ENCODE results near the gene FHIT. TPM values are rescaled to one million over a fixed set of nuclear protein-coding genes. Genes with fewer than 3 reads are reported as not detected.

The FHIT gene
- total and polyA plus RNA-seq, 8 donors = 1.8 to 10.6 (median 7.1) TPM

DNA sequence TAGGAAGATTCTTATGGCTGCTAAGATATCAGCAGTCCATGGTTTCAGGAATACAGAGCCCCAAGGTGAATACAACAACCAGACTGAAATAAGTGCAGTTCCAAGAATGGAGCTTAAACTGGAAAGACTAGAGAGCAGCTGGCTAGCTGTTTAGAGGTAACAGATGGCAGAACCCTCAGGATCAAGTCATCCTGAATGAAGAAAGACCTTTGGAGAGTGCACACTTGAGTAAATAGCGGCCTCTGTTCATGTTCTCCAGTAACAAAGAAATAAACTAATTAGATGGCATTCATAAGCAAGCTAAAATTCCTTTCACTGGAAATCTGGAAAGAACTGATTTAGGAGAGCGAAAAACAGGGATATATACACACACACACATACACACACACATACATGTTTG, 968.4 kb downstream of the FHIT start:
- H3K4me1 ChIP-seq = no peaks in the 10 kb centered on the region
- no peak overlapping the region for H3K27ac ChIP-seq
- TF ChIP-seq EP300 (IDR thresholded peaks at IDR 0.05) (no peak), POLR2AphosphoS5 (IDR thresholded peaks at IDR 0.05) (no peak), POLR2A (IDR thresholded peaks at IDR 0.05) (no peak)
- TF ChIP-seq, protein P1, sequence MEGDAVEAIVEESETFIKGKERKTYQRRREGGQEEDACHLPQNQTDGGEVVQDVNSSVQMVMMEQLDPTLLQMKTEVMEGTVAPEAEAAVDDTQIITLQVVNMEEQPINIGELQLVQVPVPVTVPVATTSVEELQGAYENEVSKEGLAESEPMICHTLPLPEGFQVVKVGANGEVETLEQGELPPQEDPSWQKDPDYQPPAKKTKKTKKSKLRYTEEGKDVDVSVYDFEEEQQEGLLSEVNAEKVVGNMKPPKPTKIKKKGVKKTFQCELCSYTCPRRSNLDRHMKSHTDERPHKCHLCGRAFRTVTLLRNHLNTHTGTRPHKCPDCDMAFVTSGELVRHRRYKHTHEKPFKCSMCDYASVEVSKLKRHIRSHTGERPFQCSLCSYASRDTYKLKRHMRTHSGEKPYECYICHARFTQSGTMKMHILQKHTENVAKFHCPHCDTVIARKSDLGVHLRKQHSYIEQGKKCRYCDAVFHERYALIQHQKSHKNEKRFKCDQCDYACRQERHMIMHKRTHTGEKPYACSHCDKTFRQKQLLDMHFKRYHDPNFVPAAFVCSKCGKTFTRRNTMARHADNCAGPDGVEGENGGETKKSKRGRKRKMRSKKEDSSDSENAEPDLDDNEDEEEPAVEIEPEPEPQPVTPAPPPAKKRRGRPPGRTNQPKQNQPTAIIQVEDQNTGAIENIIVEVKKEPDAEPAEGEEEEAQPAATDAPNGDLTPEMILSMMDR (IDR thresholded peaks at IDR 0.05) = no peak
- intact Hi-C loops (cut with DNase I; ENCODE audit: low total_unique reads) = no loop called here
- no peak for DNase-seq
- H3K27me3 ChIP-seq = no peaks in the 10 kb centered on the region
- no peaks in the 10 kb centered on the region for H3K9me3 ChIP-seq
- H3K4me3 ChIP-seq = no peak overlapping the region
- H3K36me3 ChIP-seq = no peaks in the 10 kb centered on the region
- WGBS, 5 donors = 54 to 94% (median 93%) methylated on average over 2 of the region's 2 CpGs

DNA sequence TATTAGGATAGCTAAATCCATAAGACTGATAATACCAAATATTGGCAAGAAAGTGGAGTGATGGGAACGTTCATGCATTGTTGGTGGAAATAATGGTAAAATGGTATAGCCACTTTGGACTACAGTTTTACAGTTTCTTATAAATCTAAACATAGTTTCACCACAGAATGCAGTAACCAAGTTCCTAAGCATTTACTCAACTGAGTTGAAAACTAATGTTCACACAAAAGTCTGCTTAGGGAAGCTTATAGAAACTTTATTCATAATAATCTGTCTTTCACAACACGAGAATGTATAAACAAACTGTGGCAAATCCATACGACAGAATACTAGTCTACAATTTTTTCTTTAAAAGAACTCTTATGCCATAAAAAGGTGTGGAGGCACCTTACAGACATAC, 969.3 kb downstream of the FHIT start:
- no peaks in the 10 kb centered on the region for H3K4me1 ChIP-seq
- no peak overlapping the region for H3K4me3 ChIP-seq
- intact Hi-C loops (cut with DNase I; ENCODE audit: low total_unique reads) = no loop called here
- TF ChIP-seq POLR2A (IDR thresholded peaks at IDR 0.05) = no peak
- TF ChIP-seq, protein P1 (IDR thresholded peaks at IDR 0.05) = no peak
- TF ChIP-seq POLR2AphosphoS5 (IDR thresholded peaks at IDR 0.05) = no peak
- TF ChIP-seq EP300 (IDR thresholded peaks at IDR 0.05) = no peak
- no peak overlapping the region for H3K27ac ChIP-seq
- no peaks in the 10 kb centered on the region for H3K27me3 ChIP-seq
- no peaks in the 10 kb centered on the region for H3K36me3 ChIP-seq
- no peak for DNase-seq
- H3K9me3 ChIP-seq = no peaks in the 10 kb centered on the region
- WGBS, 5 donors = 73 to 88% (median 83%) methylated on average over 3 of the region's 3 CpGs

DNA sequence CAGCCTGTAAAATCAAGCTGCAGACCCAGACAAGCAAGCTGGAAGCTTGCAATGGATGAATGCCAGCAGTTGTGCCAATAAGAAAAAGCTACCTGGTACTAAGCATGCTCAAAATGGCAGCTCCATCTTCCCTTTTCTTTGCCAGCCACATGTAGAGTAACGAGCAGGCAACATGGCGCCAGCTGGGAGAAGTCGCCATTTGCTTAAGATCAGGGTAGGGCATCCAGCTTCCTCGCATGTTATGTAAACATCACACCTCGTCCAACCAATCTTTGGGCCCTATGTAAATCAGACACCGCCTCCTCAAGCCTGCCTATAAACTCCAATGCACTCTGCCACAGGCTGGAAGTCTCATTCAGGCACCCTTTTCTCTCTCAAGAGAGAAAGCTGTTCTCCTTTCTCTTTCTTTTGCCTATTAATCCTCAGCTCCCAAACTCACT, 973.9 kb downstream of the FHIT start:
- Histone ChIP-seq H3K4me3 (no peak overlapping the region), H3K27me3 (no peaks in the 10 kb centered on the region), H3K9me3 (no peaks in the 10 kb centered on the region), H3K27ac (no peak overlapping the region), H3K36me3 (no peaks in the 10 kb centered on the region), H3K4me1 (no peaks in the 10 kb centered on the region)
- WGBS, 5 donors = 80 to 91% (median 85%) methylated on average over 6 of the region's 6 CpGs
- intact Hi-C loops (cut with DNase I; ENCODE audit: low total_unique reads) = no loop called here
- TF ChIP-seq POLR2AphosphoS5 (IDR thresholded peaks at IDR 0.05) (no peak), EP300 (IDR thresholded peaks at IDR 0.05) (no peak), POLR2A (IDR thresholded peaks at IDR 0.05) (no peak)
- TF ChIP-seq, protein P1 (IDR thresholded peaks at IDR 0.05) = no peak
- DNase-seq = peak in 1 of 2 donors; percentile 19

DNA sequence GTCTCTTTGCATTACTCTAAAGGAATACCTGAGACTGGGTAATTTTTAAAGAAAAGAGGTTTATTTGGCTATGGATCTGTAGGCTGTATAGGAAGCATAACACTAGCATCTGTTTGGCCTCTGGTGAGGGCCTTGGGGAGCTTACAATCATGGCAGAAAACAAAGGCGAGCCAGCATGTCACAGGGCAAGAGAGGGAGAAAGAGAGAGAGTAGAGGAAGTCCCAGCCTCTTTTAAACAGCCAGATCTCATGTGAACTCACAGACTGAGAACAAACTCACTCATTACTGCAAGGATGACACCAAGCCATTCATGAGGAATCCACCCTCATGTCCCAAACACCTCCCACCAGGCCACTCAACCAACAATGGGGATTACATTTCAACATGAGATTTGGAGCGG, 974.6 kb downstream of the FHIT start:
- H3K9me3 ChIP-seq = no peaks in the 10 kb centered on the region
- no peaks in the 10 kb centered on the region for H3K27me3 ChIP-seq
- TF ChIP-seq, protein P1 (IDR thresholded peaks at IDR 0.05) = no peak
- TF ChIP-seq POLR2AphosphoS5 (IDR thresholded peaks at IDR 0.05) (no peak), EP300 (IDR thresholded peaks at IDR 0.05) (no peak), POLR2A (IDR thresholded peaks at IDR 0.05) (no peak)
- intact Hi-C loops (cut with DNase I; ENCODE audit: low total_unique reads) = no loop called here
- no peaks in the 10 kb centered on the region for H3K36me3 ChIP-seq
- H3K4me1 ChIP-seq = no peaks in the 10 kb centered on the region
- DNase-seq = no peak
- no peak overlapping the region for H3K4me3 ChIP-seq
- no peak overlapping the region for H3K27ac ChIP-seq
- whole genome bisulfite sequencing, 5 donors = 80 to 95% (median 92%) methylated on average over 2 of the region's 2 CpGs
